ENCODE data around the gene PDXP.
A peak's percentile ranks its signal among the peaks of the same experiment; 100 is the strongest.
"Not testable (repeated sequence)": the region's sequence is repeated elsewhere in the genome, so short reads cannot be mapped to it uniquely, and the experiment has no call there.

PDXP gene

DNA sequence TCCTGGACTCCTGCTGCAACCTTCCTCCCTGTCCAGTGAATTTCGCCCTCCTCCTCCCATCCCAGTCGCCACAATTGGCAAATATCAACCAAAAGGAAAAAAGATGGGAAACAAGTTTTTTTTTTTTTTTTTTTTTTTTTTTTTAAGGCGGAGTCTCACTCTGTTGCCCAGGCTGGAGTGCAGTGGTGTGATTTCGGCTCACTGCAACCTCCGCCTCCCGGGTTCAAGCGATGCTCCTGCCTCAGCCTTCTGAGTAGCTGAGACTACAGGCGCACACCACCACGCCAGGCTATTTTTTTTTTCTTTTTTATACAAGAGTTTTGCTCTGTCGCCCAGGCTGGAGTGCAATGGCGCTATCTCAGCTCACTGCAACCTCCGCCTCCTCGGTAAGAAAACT, 37.7 kb downstream of the PDXP start:
- Mint-ChIP-seq H3K4me3 (peak overlapping the region; percentile 57), H3K4me1 (ENCODE audit: low read depth) (peaks cover 24% of the 10 kb centered on the region), H3K36me3 (ENCODE audit: low read depth) (peaks cover 49% of the 10 kb centered on the region)
- not testable (repeated sequence) for H3K27ac Mint-ChIP-seq, H3K27me3 Mint-ChIP-seq, H3K9me3 Mint-ChIP-seq
- intact Hi-C loops (cut with micrococcal nuclease), result loop anchor here (5.0 kb wide), 1 partner anchor 41 kb away; no protein-coding TSS in a partner anchor

DNA sequence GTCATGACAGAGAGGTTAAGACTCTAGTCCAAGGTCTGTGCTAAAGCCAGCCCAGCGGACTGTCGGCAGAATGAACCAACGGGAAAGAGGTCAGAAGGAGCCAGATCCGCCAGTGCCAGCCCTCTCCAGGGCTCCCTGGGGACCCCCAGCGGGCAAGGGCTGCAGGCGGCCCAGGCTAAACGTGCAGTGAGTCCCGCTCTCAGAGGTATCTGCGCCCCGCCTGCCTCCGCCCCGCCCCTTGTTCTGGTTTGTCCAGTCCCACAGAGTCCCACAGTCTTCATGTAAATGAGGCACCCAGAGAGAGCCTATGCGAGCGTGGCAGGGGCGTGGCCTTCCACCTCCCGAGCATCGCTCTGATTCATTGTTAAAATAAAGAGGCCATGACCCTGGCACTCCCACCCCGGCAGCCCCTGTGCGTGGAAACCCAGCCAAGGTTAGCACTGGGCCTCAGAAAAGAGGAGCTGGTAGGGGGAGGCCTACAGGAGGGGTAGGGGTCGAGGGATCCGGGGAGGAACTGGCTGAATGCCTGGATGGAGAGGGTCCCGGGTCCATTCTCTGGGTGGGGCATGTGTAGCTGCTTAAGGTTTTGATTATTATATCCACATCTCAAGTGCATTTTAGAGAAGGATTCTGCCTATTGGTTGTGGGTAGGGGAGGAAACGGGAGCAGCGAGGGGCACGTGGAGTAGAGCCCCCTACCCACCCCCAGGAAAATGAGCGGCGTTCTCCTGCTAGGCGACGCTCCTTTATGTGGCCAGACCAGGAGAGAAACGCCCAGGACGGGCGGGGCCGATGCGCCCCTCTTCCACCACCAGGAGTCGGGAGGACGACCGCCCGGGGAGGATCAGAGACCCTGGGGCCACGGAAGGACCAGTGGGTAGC, 38.4 kb downstream of the PDXP start, which contains the start of gene TRIOBP:
TSS of gene TRIOBP (plus strand) at position 392 of the 881 bp plus-strand sequence. CDS start 4,318 bp downstream, outside the sequence.
- H3K4me1 Mint-ChIP-seq (ENCODE audit: low read depth), result peaks cover 31% of the 10 kb centered on the region
- H3K27me3 Mint-ChIP-seq, result peaks cover 3% of the 10 kb centered on the region
- intact Hi-C loops (cut with micrococcal nuclease), result loop anchor here (5.0 kb wide), 1 partner anchor 40 kb away; no protein-coding TSS in a partner anchor
- peak within 1 kb of the TSS; percentile 57 for H3K4me3 Mint-ChIP-seq
- peaks cover 43% of the 10 kb centered on the region for H3K36me3 Mint-ChIP-seq (ENCODE audit: low read depth)
- no peaks in the 10 kb centered on the region for H3K9me3 Mint-ChIP-seq
- peak within 1 kb of the TSS; percentile 37 for H3K27ac Mint-ChIP-seq

DNA sequence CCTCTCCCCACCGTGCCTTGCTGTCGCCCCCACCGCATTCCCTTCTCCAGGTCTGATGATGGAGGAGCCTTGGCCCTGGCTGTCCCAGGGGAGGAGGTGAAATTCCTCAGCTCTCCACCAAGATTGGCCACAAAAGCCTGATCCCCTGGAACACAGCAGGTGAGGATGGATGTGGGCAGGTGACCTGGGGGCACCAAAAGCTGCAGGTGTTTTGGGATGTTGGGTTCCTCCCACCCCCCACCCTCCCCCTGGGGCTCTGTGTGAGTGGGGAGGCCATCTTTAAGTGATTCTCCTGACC, 39.0 kb downstream of the PDXP start:
- Mint-ChIP-seq H3K27ac (no peak overlapping the region), H3K4me1 (ENCODE audit: low read depth) (peaks cover 33% of the 10 kb centered on the region), H3K36me3 (ENCODE audit: low read depth) (peaks cover 37% of the 10 kb centered on the region), H3K9me3 (no peaks in the 10 kb centered on the region), H3K27me3 (peaks cover 3% of the 10 kb centered on the region), H3K4me3 (no peak overlapping the region)
- intact Hi-C loops (cut with micrococcal nuclease), result loop anchor here (5.0 kb wide), 1 partner anchor 40 kb away; no protein-coding TSS in a partner anchor

DNA sequence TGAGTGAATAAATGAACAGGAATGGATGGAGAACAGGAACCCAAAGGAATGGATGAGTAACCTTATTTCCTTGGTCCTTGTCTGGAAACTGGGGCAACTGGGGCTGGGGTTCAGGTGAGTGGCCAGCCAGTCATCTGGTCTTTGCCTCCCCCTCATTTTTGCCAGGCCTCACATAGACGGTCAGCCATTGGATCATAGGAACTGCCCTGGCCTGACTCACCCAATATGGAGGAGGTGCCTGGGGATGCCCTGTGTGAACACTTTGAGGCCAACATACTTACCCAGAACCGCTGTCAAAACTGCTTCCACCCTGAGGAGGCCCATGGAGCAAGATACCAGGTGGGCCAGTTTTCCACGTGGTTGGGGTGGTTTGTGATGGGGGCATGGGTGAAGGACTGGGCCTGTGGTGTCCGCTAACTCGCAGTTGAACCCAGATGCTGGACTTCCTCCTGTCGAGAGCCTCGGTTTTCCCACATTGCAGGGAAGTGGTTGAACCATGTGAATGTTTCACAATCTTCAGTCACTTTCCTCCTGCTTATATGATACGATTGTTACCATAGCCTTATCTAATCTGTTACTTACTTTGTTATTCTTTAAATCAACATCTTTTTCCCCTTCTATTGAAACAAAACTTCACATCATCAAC, 42.7 kb downstream of the PDXP start:
- H3K27me3 Mint-ChIP-seq, result peaks cover 6% of the 10 kb centered on the region
- no peak overlapping the region for H3K4me3 Mint-ChIP-seq
- H3K9me3 Mint-ChIP-seq, result no peaks in the 10 kb centered on the region
- no peaks in the 10 kb centered on the region for H3K36me3 Mint-ChIP-seq (ENCODE audit: low read depth)
- H3K27ac Mint-ChIP-seq, result no peak overlapping the region
- intact Hi-C loops (cut with micrococcal nuclease), result no loop called here
- H3K4me1 Mint-ChIP-seq (ENCODE audit: low read depth), result peaks cover 35% of the 10 kb centered on the region

DNA sequence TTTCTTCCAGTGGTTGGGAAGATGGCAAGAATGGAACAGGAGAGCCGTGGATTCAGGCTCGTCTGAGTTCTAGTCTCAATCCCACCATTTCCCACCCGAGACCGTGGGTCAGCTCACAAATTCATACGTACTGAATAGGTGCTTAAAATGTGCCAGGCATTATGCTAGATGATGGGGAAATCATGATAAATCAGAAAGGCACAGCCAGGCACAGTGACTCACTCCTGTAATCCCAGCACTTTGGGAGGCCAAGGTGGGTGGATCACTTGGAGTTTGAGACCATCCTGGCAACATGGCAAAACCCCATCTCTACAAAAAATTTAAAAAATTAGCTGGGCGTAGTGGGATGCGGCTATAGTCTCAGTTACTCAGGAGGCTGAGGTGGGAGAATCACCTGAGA, 45.4 kb downstream of the PDXP start:
- intact Hi-C loops (cut with micrococcal nuclease), result no loop called here
- no peaks in the 10 kb centered on the region for H3K36me3 Mint-ChIP-seq (ENCODE audit: low read depth)
- peaks cover 34% of the 10 kb centered on the region for H3K4me1 Mint-ChIP-seq (ENCODE audit: low read depth)
- H3K27me3 Mint-ChIP-seq, result peaks cover 3% of the 10 kb centered on the region
- no peak overlapping the region for H3K27ac Mint-ChIP-seq
- no peak overlapping the region for H3K4me3 Mint-ChIP-seq
- no peaks in the 10 kb centered on the region for H3K9me3 Mint-ChIP-seq

DNA sequence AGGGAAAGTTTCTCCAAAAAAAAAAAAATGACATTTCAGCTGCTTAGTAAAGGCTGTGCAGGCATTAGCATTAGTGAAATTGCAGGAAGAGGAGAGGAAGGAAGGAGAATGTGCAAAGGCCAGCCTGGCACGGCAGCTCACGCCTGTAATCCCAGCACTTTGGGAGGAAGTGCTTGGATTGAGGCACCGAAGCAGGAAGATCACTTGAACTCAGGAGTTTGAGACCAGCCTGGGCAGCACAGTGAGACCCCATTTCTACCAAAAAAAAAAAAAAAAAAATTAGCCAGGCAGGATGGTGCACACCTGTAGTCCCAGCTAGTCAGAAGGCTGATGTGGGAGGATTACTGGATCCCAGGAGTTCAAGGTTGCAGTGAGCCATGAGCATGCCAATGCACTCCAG, 46.1 kb downstream of the PDXP start:
- no peaks in the 10 kb centered on the region for H3K9me3 Mint-ChIP-seq
- peaks cover 36% of the 10 kb centered on the region for H3K4me1 Mint-ChIP-seq (ENCODE audit: low read depth)
- intact Hi-C loops (cut with micrococcal nuclease), result no loop called here
- H3K36me3 Mint-ChIP-seq (ENCODE audit: low read depth), result no peaks in the 10 kb centered on the region
- no peak overlapping the region for H3K4me3 Mint-ChIP-seq
- no peak overlapping the region for H3K27ac Mint-ChIP-seq
- H3K27me3 Mint-ChIP-seq, result peaks cover 3% of the 10 kb centered on the region

DNA sequence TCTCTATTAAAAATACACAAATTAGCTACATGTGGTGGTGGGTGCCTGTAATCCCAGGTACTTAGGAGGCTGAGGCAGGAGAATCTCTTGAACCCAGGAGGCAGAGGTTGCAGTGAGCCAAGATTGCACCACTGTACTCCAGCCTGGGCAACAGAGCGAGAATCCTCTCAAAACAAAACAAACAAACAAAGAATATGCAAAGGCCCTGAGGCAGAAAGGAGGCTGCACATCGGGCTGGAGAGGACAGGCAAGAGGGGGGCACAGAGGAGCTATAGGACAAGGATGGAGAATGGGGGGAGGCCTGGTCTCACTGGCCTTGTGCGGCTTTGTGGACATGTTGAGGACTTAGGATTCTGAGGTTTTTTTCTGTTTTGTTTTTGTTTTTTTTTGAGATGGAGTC, 46.7 kb downstream of the PDXP start:
- Mint-ChIP-seq H3K36me3 (ENCODE audit: low read depth) (no peaks in the 10 kb centered on the region), H3K27ac (no peak overlapping the region)
- intact Hi-C loops (cut with micrococcal nuclease), result no loop called here

DNA sequence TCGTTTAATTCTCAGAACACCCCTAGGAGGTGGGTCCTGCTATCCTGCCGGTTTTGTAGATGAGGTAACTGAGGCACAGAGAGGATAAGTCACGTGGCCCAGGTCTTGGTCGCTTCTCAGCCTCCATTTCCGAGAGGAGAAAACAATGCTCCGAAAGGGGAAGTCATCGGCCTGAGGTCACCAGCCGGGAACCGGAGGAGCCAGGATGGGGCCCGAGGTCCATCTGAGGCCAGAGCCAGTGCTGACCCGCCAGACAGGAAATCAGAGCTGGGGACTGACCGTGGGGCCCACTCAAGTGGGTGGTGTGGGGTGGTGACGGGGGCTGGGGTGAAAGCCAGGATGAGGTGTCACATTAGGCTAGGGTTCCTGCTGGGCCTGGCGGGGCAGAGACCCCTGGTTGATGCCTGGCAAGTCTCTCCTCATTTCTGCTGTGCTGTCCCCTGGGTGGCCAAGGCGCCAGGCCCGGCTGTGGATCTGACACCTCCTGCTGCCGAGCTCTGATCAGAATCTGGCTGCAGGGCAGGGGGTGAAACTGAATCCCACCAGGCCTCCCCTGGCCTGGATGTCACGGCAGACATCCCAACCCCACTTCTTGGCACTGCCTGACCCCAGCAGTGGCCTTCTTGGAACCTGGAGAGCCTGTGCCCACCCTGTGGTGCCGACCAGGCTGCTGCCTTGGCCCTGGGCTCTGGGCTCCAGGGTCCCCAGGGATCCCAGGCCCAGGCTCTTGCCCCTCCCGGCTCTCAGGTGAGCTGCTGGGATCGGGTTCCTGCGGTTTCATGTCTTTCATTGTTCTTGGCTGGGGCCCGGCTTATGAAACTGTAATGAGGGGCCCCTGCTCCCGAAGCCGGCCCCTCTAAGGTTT, 50.3 kb downstream of the PDXP start:
- Mint-ChIP-seq H3K4me1 (ENCODE audit: low read depth) (peaks cover 20% of the 10 kb centered on the region), H3K36me3 (ENCODE audit: low read depth) (peaks cover 8% of the 10 kb centered on the region), H3K27ac (peak overlapping the region; percentile 75), H3K27me3 (peaks cover 3% of the 10 kb centered on the region), H3K4me3 (no peak overlapping the region), H3K9me3 (no peaks in the 10 kb centered on the region)
- intact Hi-C loops (cut with micrococcal nuclease), result no loop called here

More for the DNA sequence above, 46.7 kb downstream of the PDXP start:
- Mint-ChIP-seq H3K27me3 (peaks cover 5% of the 10 kb centered on the region), H3K4me3 (no peak overlapping the region), H3K4me1 (ENCODE audit: low read depth) (peaks cover 36% of the 10 kb centered on the region), H3K9me3 (no peaks in the 10 kb centered on the region)

DNA sequence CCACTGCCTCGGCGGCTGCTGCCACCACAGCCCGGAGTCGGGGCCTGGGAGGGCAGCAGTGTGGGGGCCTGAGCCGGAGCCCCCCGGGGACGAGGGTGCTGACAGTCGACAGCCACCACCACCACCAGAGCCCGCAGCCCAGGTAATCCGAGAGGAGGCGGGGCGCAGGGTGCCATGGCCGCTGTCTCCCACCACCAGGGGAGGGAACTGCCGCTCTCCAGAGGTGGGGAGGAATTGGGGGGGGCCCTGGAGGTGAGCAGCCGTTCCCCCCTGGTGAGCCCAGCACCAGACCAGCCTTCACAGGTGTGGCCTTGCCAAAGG, 50.9 kb downstream of the PDXP start:
- Mint-ChIP-seq H3K27me3 (peaks cover 1% of the 10 kb centered on the region), H3K36me3 (ENCODE audit: low read depth) (peaks cover 8% of the 10 kb centered on the region), H3K9me3 (no peaks in the 10 kb centered on the region), H3K27ac (no peak overlapping the region), H3K4me3 (no peak overlapping the region), H3K4me1 (ENCODE audit: low read depth) (peaks cover 14% of the 10 kb centered on the region)
- intact Hi-C loops (cut with micrococcal nuclease), result no loop called here

DNA sequence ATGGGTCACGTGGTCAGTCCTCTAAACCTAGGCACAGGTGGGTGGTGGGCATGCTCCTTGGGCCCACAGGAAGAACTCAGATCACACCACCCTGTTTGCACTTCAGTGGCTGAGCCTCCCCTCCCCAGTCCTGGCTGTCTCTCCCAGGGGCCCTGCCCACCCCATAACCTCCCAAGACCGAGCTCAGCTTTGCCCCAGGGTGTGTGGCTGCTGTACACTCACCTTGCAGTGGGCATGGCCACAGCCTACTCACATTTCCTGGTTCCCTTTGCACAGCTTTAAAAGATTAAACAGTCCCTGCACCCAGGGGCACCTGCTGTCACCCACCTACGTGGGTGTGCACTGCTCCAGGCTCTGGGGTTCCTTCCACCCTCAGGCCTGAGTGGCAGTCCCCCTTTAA, 52.2 kb downstream of the PDXP start:
- Mint-ChIP-seq H3K4me3 (no peak overlapping the region), H3K36me3 (ENCODE audit: low read depth) (peaks cover 8% of the 10 kb centered on the region), H3K27me3 (peaks cover 1% of the 10 kb centered on the region), H3K4me1 (ENCODE audit: low read depth) (peaks cover 10% of the 10 kb centered on the region), H3K27ac (no peak overlapping the region), H3K9me3 (no peaks in the 10 kb centered on the region)
- intact Hi-C loops (cut with micrococcal nuclease), result no loop called here

DNA sequence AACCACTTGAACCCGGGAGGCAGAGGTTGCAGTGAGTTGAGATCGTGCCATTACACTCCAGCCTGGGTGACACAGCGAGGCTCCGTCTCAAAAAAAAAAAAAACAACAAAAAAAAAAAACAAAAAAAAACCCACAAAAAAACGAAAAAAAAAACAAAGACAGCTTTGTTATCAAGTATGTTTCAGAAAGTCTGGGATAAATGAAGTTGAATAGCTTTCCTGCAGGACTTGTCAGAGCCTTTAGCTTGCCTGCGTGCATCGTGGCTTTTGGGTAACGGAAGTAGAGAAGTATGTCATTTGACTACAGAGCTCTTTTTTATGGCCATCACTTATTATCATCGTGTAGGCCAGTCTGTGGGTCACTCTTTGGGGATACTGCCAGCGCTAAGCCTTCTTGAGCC, 53.0 kb downstream of the PDXP start:
- Mint-ChIP-seq H3K27me3 (peaks cover 1% of the 10 kb centered on the region), H3K27ac (no peak overlapping the region), H3K36me3 (ENCODE audit: low read depth) (peaks cover 8% of the 10 kb centered on the region), H3K4me3 (no peak overlapping the region), H3K9me3 (no peaks in the 10 kb centered on the region), H3K4me1 (ENCODE audit: low read depth) (peaks cover 10% of the 10 kb centered on the region)
- intact Hi-C loops (cut with micrococcal nuclease), result no loop called here

DNA sequence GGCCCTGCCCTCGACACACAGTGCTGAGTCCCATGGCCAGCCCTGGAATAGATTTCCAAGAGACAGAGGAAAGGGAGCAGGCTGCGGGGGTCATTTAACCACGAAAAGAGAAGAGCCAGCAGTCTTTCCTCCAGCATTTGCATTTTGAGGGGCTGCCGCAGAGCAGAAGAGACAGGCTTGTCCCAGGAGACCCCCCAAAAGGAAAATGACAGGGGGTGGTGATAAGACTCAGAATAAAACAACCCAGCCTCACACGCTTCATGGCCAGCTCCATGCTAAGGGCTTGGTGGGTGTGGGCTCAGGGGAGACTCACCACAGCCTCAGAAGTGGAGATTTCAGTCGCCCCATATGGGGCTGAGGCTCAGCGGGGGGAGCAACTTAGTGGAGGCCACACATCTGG, 55.2 kb downstream of the PDXP start:
- no peak overlapping the region for H3K4me3 Mint-ChIP-seq

DNA sequence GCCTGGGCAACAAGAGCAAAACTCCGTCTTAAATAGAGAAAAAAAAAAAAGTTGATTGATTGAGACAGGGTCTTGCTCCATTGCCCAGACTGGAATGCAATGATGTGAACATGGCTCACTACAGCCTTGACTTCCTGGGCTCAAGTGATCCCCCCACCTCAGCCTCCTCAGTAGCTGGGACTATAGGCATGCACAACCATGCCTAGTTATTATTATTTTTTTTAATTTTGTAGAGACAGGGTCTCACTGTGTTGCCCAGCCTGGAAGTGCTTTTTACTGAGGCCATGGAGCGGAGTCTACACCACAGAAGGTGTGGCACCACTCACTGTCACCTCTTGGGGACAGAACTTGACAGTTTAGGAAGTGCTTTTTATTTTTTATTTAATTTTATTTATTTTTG, 56.1 kb downstream of the PDXP start:
- peaks cover 1% of the 10 kb centered on the region for H3K27me3 Mint-ChIP-seq
- no peaks in the 10 kb centered on the region for H3K4me1 Mint-ChIP-seq (ENCODE audit: low read depth)
- no peak overlapping the region for H3K27ac Mint-ChIP-seq
- intact Hi-C loops (cut with micrococcal nuclease), result no loop called here
- H3K4me3 Mint-ChIP-seq, result no peak overlapping the region
- H3K36me3 Mint-ChIP-seq (ENCODE audit: low read depth), result peaks cover 14% of the 10 kb centered on the region
- H3K9me3 Mint-ChIP-seq, result no peaks in the 10 kb centered on the region

More for the DNA sequence above, 55.2 kb downstream of the PDXP start:
- intact Hi-C loops (cut with micrococcal nuclease), result no loop called here
- Mint-ChIP-seq H3K27me3 (peaks cover 1% of the 10 kb centered on the region), H3K9me3 (no peaks in the 10 kb centered on the region), H3K36me3 (ENCODE audit: low read depth) (peaks cover 14% of the 10 kb centered on the region), H3K4me1 (ENCODE audit: low read depth) (peaks cover 4% of the 10 kb centered on the region), H3K27ac (no peak overlapping the region)

DNA sequence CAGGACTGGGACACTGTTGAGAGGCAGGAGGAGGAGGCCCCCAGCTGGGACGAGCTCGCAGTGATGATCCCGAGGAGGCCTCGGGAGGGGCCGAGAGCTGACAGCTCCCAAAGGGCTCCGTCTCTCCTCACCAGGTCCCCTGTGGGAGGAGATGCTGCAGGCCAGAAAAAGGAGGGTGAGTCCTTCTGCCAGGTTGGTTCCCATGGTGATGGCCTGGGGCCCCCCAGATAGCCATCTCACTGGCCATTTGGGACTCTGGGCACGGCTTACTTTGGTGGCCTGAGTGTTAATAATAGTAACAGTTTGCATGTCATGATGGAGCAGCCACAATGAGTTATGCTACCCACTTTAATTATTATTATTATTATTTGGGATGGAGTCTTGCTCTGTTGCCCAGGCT, 57.2 kb downstream of the PDXP start:
- peaks cover 14% of the 10 kb centered on the region for H3K36me3 Mint-ChIP-seq (ENCODE audit: low read depth)
- intact Hi-C loops (cut with micrococcal nuclease), result no loop called here

More for the DNA sequence above, 57.2 kb downstream of the PDXP start:
- no peaks in the 10 kb centered on the region for H3K4me1 Mint-ChIP-seq (ENCODE audit: low read depth)
- H3K9me3 Mint-ChIP-seq, result no peaks in the 10 kb centered on the region
- H3K27ac Mint-ChIP-seq, result no peak overlapping the region
- H3K4me3 Mint-ChIP-seq, result no peak overlapping the region
- H3K27me3 Mint-ChIP-seq, result no peaks in the 10 kb centered on the region
